Limb (tissue), 2 donors: ENCODE data around the gene HOXC10.

Experiments
- DNase-seq, 2 donors: peaks; one replicate each; pipeline ENCODE4 v3.0.0-alpha.2; 2016; ENCODE audit errors: extremely low spot score in 2 of 2

The HOXC10 gene

DNA sequence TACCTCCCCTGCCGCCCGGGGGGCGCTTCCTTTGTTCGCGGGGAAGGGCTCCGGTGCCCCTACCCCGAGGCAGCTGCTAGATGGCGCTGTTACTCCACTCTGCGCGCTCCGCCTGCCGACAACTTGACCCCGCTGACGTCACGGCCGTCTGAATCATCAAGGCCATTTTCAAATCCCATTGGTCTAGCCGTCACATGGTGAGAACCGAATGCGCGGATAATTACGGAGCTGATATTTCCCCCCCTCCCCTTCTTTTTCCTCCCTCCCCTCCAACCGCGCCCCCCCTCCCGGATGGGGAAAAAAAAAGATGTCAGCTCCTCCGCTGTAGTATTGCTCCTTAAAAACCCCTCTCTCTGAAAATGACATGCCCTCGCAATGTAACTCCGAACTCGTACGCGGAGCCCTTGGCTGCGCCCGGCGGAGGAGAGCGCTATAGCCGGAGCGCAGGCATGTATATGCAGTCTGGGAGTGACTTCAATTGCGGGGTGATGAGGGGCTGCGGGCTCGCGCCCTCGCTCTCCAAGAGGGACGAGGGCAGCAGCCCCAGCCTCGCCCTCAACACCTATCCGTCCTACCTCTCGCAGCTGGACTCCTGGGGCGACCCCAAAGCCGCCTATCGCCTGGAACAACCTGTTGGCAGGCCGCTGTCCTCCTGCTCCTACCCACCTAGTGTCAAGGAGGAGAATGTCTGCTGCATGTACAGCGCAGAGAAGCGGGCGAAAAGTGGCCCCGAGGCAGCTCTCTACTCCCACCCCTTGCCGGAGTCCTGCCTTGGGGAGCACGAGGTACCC is at the start of gene HOXC10:
Gene HOXC10 (plus strand): TSS at position 246 of the 791 bp plus-strand sequence. CDS start 114 bp downstream, at position 360.
- DNase-seq, result peak; percentile 96 to 97

GRCh38 chr12:53935383-53936341 is 49.3 kb upstream of the HOXC10 start:
- no peak for DNase-seq

DNA sequence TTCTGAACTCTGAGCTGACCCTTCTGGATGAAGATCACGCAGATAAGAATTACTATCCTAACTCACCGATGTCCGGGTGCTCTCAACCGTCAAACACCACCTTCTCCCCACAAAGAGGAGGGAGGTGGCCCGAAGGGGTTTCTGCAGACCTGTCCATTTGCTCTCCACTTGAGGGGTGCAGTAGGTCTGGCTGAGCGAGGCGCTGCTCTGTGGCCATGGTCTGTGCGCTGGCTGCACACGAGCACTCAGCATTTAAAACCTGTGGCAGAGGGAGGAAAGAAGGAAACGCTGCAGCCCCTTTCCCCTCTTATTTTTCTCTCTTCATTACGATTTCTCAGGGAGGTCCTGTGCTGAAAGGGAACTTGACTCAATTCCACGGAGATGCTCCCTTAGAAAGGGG is 47.8 kb upstream of the HOXC10 start:
- no peak for DNase-seq

DNA sequence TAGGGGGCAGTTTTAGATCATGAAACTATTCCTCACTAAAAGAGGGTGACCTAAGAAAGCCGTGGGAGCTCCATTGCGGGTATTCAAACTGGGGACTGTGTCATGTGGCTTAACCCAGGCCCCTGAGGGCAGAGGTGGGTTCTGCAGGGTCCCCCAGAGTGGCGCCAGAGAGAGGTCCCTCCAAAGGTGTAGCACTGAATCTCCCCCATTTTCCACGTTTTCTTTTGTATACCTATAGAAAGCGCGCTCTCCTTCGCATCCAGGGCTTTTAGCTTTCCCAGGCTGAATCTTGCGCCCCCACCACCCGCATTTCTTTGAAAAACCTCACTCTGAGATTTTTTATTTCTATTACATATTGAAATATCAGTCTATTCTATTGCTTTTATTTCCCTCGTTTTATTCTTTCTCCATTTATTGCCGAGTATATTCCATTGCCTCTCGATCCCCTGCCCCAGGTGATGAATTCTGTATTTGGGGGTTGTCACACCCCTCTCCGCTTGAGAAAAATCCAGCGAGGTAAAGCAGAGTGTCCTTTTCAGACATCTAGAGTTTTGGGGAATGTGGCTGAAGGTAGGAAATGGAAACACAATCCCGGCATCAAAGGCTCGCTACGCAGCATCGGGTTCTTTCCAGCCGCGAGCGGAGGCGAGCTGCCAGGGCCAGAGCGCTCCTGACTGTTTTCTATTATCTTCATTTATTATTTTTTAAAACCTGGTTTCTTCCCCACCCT is 47.2 kb upstream of the HOXC10 start:
- DNase-seq, result no peak

DNA sequence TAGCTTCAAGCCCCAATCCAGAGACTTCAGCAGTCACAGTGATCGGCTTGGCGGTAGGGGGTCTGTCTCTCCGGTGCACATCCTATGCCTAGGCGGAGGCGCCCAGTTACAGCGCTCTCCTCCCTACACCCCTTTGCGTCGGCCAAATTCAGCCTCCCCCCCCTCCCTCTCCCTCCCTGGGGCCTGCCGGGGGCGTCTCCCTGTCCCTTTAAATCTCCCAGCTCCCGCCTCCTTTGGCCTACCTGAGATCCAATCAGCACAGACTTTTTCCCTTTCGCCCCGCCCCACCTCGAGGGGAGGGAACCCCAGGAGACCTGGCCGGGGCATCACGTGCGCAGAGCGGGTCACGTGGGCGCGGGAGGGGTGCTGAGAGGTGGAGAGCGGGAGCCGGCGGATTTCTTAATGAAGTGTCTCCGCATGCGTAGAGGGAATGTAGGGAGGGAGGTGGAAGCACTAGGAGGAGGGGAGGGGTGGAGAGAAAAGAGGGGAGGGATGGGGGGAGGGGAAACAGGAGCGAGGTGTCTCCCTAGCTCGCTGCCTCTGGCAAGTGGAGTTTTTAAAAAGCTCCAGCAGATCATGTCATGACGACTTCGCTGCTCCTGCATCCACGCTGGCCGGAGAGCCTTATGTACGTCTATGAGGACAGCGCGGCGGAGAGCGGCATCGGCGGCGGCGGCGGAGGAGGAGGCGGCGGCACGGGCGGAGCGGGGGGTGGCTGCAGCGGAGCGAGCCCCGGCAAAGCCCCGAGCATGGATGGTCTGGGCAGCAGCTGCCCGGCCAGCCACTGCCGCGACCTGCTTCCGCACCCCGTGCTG is 46.4 kb upstream of the HOXC10 start, which contains the start of gene HOXC13:
Gene HOXC13 (plus strand): TSS at position 506 of the 815 bp plus-strand sequence. CDS start 76 bp downstream, at position 582.
- peak; percentile 45 to 88 for DNase-seq

GRCh38 chr12:53939141-53940108 is 45.5 kb upstream of the HOXC10 start:
- peak in 1 of 2 donors; percentile 61 for DNase-seq

GRCh38 chr12:53940443-53941014 is 44.4 kb upstream of the HOXC10 start:
- no peak for DNase-seq

DNA sequence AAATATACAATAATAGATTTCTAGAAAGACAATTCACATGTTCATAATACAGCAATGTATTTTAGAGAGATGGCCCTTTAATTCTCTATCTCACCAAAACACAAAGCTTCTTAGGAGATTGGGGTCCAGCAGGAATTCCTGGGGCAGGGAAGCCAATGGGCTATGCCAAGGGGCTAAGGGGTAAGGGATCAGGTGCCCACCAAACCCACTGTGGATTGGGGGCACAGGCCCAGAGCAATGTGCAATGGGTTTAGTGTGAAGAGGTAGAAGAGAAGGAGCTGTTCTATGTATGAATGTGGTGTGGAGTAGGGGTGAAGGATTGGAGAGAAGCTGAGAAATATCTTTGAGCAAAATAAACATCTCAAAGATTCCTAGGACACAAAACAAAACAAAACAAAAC is 43.8 kb upstream of the HOXC10 start:
- DNase-seq, result no peak

GRCh38 chr12:53941750-53942149 is 43.2 kb upstream of the HOXC10 start:
- DNase-seq, result no peak

DNA sequence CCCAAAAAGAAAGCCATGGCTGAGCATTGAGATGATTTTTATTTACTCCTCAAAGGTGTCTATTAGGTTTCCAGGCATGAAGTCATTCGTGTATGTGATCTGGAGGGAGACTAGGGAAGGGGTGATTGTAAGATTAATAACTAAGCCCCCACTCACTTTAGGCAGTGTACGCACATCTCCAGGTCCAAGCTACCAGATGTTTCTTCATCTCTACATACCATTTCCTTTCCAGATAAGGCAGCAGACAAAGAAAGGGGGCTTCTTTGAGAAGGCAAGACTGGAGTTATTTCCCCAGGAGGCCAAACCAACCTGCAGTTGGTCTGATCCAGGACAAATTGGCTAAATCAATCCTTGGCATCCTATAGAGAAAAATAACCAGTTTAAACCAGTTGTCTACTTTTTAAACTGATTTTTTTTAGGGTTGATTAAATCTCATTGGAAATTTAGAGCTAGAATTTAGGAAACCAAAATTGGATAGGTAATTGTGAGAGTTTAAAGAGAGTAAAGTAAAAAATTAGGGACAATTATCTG is 42.4 kb upstream of the HOXC10 start:
- DNase-seq, result peak in 1 of 2 donors; percentile 27

DNA sequence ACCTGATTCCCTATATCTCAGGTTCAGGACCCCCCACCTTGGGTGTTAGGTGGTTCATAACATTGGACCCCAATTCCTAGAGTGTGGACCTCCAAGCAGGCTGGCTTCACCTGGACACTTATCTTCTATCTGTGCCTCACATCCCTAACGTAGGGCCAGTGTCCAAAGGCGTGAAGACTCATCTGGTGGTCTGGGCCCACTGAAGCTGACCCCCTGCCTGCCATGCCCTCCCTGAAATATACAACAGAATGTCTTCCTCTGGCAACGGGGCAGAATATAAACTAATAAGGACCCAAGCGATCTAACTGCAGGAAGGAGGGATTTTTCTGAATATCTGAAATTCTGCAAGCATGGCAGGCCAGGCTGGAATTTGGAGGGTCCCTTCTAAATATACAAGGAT is 40.7 kb upstream of the HOXC10 start:
- peak in 1 of 2 donors; percentile 21 for DNase-seq

DNA sequence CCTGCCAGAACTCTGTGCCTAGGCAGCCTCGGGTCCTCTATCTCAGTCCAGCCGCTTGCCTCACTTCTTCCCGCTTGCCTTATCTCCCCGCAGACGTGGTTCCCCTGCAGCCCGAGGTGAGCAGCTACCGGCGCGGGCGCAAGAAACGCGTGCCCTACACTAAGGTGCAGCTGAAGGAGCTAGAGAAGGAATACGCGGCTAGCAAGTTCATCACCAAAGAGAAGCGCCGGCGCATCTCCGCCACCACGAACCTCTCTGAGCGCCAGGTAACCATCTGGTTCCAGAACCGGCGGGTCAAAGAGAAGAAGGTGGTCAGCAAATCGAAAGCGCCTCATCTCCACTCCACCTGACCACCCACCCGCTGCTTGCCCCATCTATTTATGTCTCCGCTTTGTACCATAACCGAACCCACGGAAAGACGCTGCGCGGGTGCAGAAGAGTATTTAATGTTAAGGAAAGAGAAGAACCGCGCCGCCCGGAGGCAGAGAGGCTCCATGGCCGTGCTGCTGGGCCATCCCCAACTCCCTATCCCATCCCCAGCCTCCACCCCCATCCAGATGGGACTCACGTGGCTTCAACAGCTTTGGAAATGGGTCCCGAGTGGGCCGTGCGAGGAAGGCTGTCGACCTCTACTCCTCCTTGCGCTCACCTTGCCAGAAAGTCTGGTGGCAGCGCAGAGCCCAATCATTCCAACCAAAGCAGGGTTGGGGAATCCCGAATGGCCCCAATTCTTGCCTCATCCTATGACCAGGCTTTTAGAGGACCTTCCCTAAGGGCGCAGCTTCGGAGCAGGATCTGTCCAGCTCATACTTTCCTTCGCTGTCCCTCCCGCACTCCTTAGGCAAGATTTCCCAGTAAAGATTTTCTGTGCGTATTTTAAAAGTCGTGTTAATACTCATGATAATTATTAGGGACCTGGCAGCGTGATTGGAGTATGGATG is 39.8 kb upstream of the HOXC10 start:
- DNase-seq, result peak in 1 of 2 donors; percentile 40

GRCh38 chr12:53947743-53948142 is 37.2 kb upstream of the HOXC10 start:
- DNase-seq, result no peak

GRCh38 chr12:53948650-53949593 is 36.0 kb upstream of the HOXC10 start:
- no peak for DNase-seq

DNA sequence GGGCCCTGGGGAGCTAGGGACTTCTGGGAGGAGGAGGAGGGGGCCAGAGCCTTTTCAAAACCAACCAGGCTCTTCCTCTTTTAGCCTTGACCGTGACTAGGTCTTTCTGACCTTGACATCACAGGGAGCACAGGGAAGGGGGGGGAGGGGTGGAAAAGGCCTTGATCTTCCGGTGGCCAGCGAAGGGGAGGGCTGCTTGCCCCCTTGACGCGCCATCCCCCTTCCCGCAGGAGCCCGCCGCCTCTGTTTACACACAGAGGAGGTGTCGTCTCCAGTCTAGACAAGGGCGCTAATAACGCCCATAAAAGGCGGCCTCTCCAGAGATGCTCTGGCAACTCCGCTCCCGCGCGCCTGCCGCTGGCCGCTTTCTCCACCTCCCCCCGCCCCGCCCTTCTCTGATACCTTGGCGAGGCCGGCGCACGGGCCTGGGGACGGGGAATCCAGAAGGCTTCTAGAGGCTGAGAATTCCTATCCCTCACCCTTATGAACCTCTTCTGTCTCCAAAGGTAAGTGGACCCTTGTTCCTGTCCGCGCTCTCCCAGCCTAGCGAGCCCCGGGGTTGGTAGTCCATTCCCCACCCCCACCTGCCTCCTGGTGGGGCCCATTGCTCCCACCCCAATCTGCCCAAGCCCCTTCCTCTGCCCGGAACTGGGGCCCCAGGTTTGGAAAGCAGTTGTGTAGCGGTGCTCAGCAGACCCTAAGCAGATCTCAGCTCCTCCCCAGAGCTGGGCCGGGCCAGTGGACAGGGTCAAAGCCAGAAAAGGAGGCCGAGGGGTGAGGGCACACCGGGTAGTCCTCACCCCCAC is 35.1 kb upstream of the HOXC10 start:
- no peak for DNase-seq

DNA sequence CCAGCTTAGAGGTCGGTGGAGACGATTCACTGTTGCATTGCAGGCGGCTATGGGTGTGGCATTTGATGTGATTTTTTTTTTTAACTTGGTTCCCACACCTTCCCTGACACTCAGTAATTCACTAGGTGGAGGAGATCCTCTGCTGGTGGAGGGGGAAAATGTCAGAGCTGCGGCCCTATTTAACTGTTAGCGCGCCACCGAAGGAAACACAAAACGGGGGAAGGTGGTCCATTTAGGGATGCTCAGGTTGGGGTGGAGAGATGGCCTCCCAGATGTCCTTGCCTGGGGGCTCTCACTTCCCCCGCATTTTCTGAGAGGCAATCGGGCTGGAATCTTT is 34.5 kb upstream of the HOXC10 start:
- no peak for DNase-seq
